Colonic mucosa (tissue), 4 donors: ENCODE results near the gene MANSC1. TPM values are rescaled to one million over a fixed set of nuclear protein-coding genes. Genes with fewer than 3 reads are reported as not detected.

Experiments
- DNase-seq: peaks from one replicate; pipeline ENCODE4 v3.0.0-alpha.2; 2020
- H3K27ac ChIP-seq: fragments of 200-600 bp; one replicate; pipeline ENCODE4 v1.8.0; 2021
- H3K27me3 ChIP-seq: fragments of 200-600 bp; one replicate; pipeline ENCODE4 v1.8.0; 2021
- H3K36me3 ChIP-seq: fragments of 200-600 bp; one replicate; pipeline ENCODE4 v1.8.0; 2021
- H3K4me1 ChIP-seq: fragments of 200-600 bp; one replicate; pipeline ENCODE4 v1.8.0; 2021; ENCODE audit warnings: mild to moderate bottlenecking
- H3K4me3 ChIP-seq: fragments of 200-600 bp; one replicate; pipeline ENCODE4 v1.8.0; 2021
- H3K9ac ChIP-seq, 2 donors: one replicate each; pipeline ENCODE4 v1.7.0; 2013; ENCODE audit warnings: control low read depth in 2 of 2, low read depth in 2 of 2, low read length in 2 of 2
- H3K9me3 ChIP-seq: fragments of 200-600 bp; one replicate; pipeline ENCODE4 v1.8.0; 2021
- intact Hi-C: fragments of 100-400 bp; cut with DNase I; formaldehyde crosslinking; loops from one replicate; pipeline ENCODE4 v1.14.1; 2022
- total RNA-seq, 2 donors: library from RNA; stranded (reverse); fragmentation: NEBNext Ultra II Directional in 1 of 2; extraction: Animal tissue kit (Norgen Biotek cat#: 25700) in 1 of 2; gene quantifications; one replicate each; pipeline ENCODE4 v1.2.1, GENCODE V29; 2021
- TF ChIP-seq, protein P1 (sequence below): fragments of 200-600 bp; IDR thresholded peaks from one replicate; pipeline ENCODE4 v1.8.0; 2022; ENCODE audit warnings: antibody characterized with exemption, mild to moderate bottlenecking
- donor health status: healthy.
- donor health status: DM: no; HTN: no; CAD: no.
- donor health status: DM: no; HTN: no; CAD: no.

The MANSC1 gene
- total RNA-seq, 2 donors from 2014 or later: 63.6 to 66.0 TPM

GRCh38 chr12:12393171-12393570 is 43.1 kb upstream of the MANSC1 start:
- intact Hi-C loops: loop anchor here (10.0 kb wide), 1 partner anchor 112 kb away; no protein-coding TSS in a partner anchor
- Histone ChIP-seq H3K9ac (no peak overlapping the region), H3K36me3 (no peaks in the 10 kb centered on the region), H3K4me3 (no peak overlapping the region), H3K27ac (no peak overlapping the region), H3K4me1 (no peaks in the 10 kb centered on the region), H3K9me3 (no peaks in the 10 kb centered on the region), H3K27me3 (no peaks in the 10 kb centered on the region)
- TF ChIP-seq, protein P1, sequence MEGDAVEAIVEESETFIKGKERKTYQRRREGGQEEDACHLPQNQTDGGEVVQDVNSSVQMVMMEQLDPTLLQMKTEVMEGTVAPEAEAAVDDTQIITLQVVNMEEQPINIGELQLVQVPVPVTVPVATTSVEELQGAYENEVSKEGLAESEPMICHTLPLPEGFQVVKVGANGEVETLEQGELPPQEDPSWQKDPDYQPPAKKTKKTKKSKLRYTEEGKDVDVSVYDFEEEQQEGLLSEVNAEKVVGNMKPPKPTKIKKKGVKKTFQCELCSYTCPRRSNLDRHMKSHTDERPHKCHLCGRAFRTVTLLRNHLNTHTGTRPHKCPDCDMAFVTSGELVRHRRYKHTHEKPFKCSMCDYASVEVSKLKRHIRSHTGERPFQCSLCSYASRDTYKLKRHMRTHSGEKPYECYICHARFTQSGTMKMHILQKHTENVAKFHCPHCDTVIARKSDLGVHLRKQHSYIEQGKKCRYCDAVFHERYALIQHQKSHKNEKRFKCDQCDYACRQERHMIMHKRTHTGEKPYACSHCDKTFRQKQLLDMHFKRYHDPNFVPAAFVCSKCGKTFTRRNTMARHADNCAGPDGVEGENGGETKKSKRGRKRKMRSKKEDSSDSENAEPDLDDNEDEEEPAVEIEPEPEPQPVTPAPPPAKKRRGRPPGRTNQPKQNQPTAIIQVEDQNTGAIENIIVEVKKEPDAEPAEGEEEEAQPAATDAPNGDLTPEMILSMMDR: no peak
- DNase-seq: no peak

- H3K9me3 ChIP-seq: no peaks in the 10 kb centered on the region
- TF ChIP-seq, protein P1: no peak
- no peaks in the 10 kb centered on the region for H3K27me3 ChIP-seq
- no peak overlapping the region for H3K4me3 ChIP-seq
- no peaks in the 10 kb centered on the region for H3K36me3 ChIP-seq
- H3K4me1 ChIP-seq: no peaks in the 10 kb centered on the region
- H3K27ac ChIP-seq: no peak overlapping the region
- intact Hi-C loops: loop anchor here (10.0 kb wide), 1 partner anchor 112 kb away; no protein-coding TSS in a partner anchor
- H3K9ac ChIP-seq: no peak overlapping the region
- DNase-seq: no peak
Measured at GRCh38 chr12:12392413-12392812, 42.4 kb upstream of the MANSC1 start.

DNA sequence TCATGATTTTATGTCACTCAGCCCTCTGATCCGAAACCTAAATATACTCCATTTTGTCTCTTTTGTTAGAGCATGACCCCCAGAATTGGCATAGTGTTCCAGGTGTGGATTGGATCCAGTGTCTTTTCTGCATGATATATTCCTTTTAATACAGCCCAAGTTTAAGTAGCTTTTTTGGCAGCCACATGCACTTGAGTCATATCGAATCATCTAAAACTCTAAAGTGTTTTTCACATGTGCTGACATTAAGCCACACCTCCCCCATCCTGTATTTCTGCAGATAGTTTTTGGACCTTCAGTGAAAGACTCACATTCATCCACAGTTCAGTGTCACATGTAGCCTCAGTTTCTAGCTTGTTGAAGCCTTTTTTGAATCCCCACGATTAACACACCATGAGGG is 37.5 kb upstream of the MANSC1 start:
- intact Hi-C loops: loop anchor here (10.0 kb wide), 1 partner anchor 177 kb away; the partner anchor contains the start of gene DUSP16
- TF ChIP-seq, protein P1: no peak
- no peak overlapping the region for H3K27ac ChIP-seq

GRCh38 chr12:12384571-12385340 is 34.7 kb upstream of the MANSC1 start:
- Histone ChIP-seq H3K4me1 (peaks cover 4% of the 10 kb centered on the region), H3K27ac (no peak overlapping the region), H3K4me3 (no peak overlapping the region), H3K9ac (peak overlapping the region in 1 of 2 donors; percentile 36), H3K27me3 (no peaks in the 10 kb centered on the region), H3K9me3 (no peaks in the 10 kb centered on the region), H3K36me3 (no peaks in the 10 kb centered on the region)
- TF ChIP-seq, protein P1: no peak
- intact Hi-C loops: loop anchor here (10.0 kb wide), 1 partner anchor 180 kb away; the partner anchor contains the start of gene DUSP16
- DNase-seq: peak; percentile 64

More for the DNA sequence above, 37.5 kb upstream of the MANSC1 start:
- Histone ChIP-seq H3K36me3 (no peaks in the 10 kb centered on the region), H3K4me3 (no peak overlapping the region), H3K9me3 (no peaks in the 10 kb centered on the region), H3K9ac (no peak overlapping the region), H3K27me3 (no peaks in the 10 kb centered on the region), H3K4me1 (no peaks in the 10 kb centered on the region)
- DNase-seq: no peak

GRCh38 chr12:12381982-12382381 is 31.9 kb upstream of the MANSC1 start:
- H3K4me3 ChIP-seq: no peak overlapping the region
- H3K9ac ChIP-seq: no peak overlapping the region
- intact Hi-C loops: loop anchor here (10.0 kb wide), 1 partner anchor 183 kb away; the partner anchor contains the start of gene DUSP16
- H3K27me3 ChIP-seq: no peaks in the 10 kb centered on the region
- H3K36me3 ChIP-seq: no peaks in the 10 kb centered on the region
- peaks cover 6% of the 10 kb centered on the region for H3K4me1 ChIP-seq
- DNase-seq: no peak
- no peak overlapping the region for H3K27ac ChIP-seq
- no peaks in the 10 kb centered on the region for H3K9me3 ChIP-seq
- TF ChIP-seq, protein P1: no peak
